Measurements from ENCODE around the gene SEC14L1.

The SEC14L1 gene

GRCh38 chr17:77214328-77214727, 73.6 kb downstream of the SEC14L1 start:
- no peak for DNase-seq (ENCODE audit: low read depth)

DNA sequence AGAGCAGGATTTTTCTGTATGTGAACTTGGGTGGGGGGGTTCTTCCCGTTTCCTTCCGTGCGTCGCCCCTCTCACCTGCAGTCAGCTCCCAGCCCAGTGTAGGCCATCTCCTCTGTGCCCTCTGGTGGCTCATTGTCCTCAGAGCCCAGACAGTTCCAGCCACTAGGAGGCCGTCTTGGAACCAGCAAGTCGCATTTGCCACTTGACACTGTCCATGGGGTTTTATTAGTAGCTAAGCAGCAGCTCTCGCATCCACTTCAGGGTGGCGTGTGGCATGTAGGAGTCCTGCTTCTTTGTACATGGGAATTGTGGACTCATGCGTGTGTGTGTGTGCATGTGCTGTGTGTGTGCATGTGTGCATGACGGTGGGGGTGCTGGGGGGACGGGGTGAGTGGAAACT, 74.0 kb downstream of the SEC14L1 start:
- DNase-seq (ENCODE audit: low read depth): no peak

GRCh38 chr17:77215281-77215680, 74.5 kb downstream of the SEC14L1 start:
- no peak for DNase-seq (ENCODE audit: low read depth)

GRCh38 chr17:77216486-77216885, 75.7 kb downstream of the SEC14L1 start:
- DNase-seq (ENCODE audit: low read depth): no peak

DNA sequence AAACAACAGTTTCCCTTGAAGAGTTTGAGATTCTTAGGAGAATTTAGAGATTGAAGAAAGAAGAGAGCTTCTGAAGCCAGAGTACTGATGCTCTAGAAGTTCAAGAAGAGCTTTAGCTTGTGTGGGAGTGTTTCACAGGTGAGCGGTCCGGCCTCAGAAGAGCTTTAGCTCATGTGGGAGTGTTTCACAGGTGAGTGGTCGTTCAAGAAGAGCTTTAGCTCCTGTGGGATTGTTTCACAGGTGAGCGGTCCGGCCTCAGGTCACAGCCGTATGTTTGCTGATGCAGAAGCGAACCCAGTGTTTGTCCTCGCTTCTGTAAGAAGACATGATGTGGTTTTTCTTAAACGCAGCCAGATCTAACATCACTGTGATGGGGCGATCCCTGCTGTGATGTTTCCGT, 76.4 kb downstream of the SEC14L1 start:
- DNase-seq (ENCODE audit: low read depth): no peak

DNA sequence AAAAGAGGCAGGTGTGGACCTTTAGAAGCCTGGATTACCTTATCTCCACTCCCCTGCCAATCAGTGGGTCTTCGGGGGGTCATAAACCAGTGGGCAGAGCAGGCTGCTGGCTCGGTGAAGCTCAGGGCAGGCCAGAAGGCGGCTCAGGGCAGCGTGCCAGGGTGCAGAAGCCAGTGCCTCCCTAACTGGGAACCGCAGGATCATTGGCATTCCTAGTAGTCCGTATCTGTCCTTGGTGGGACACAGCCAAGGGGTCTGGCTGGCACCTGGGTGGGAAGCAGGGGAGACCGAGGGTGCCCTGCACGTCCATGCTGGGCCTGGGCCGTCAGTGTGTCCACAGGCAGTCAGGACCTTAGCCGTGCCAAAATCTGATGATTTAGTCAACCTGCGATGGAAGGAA, 76.8 kb downstream of the SEC14L1 start:
- DNase-seq (ENCODE audit: low read depth): no peak

GRCh38 chr17:77218902-77219301, 78.1 kb downstream of the SEC14L1 start:
- no peak for DNase-seq (ENCODE audit: low read depth)

DNA sequence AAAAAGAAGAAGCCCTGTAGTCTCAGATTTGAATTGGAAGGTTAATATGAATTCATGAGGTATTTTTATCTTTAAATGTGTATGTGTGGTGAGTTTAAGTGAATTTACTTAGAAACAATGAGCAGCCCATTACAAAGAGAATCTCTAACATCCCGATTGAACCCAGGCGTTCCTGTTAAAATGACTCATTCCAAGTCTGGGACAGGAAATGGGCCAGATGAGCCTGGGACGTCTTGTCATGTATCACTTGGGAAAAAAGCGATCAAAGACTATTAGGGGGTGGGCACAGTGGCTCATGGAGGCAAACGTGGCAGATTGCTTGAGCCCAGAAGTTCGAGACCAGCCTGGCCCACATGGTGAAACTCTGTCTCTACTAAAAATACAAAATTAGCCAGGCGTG, 81.6 kb downstream of the SEC14L1 start:
- DNase-seq (ENCODE audit: low read depth): no peak

GRCh38 chr17:77223642-77224420, 83.1 kb downstream of the SEC14L1 start:
- no peak for DNase-seq (ENCODE audit: low read depth)

DNA sequence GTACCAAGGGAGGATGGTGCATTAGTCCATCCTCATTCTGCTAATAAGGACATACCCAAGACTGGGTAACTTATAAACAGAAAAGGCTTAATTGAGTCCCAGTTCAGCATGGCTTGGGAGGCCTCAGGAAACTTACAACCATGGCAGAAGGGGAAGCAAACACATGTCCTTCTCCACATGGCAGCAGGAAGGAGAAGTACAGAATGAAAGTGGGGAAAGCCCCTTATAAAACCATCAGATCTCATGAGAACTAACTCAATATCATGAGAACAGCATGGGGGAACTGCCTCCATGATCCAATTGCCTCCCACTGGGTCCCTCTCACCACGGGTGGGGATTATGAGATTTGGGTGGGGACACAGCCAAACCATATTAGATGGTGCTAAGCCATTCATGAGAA, 84.5 kb downstream of the SEC14L1 start:
- no peak for DNase-seq (ENCODE audit: low read depth)

- no peak for DNase-seq (ENCODE audit: low read depth)
These were observed 86.9 kb downstream of the SEC14L1 start for GRCh38 chr17:77227461-77228240.

GRCh38 chr17:77228241-77228752, 87.5 kb downstream of the SEC14L1 start:
- DNase-seq (ENCODE audit: low read depth): no peak

GRCh38 chr17:77228816-77229215, 88.0 kb downstream of the SEC14L1 start:
- no peak for DNase-seq (ENCODE audit: low read depth)

GRCh38 chr17:77229786-77230435, 89.1 kb downstream of the SEC14L1 start:
- DNase-seq (ENCODE audit: low read depth): no peak

- DNase-seq (ENCODE audit: low read depth): no peak
These were observed 89.7 kb downstream of the SEC14L1 start for GRCh38 chr17:77230436-77230830.

GRCh38 chr17:77231076-77231871, 90.5 kb downstream of the SEC14L1 start:
- no peak for DNase-seq (ENCODE audit: low read depth)

GRCh38 chr17:77233127-77233526, 92.4 kb downstream of the SEC14L1 start:
- DNase-seq (ENCODE audit: low read depth): no peak

- DNase-seq (ENCODE audit: low read depth): peak; percentile 33
These were observed 93.0 kb downstream of the SEC14L1 start for GRCh38 chr17:77233635-77234334.

DNA sequence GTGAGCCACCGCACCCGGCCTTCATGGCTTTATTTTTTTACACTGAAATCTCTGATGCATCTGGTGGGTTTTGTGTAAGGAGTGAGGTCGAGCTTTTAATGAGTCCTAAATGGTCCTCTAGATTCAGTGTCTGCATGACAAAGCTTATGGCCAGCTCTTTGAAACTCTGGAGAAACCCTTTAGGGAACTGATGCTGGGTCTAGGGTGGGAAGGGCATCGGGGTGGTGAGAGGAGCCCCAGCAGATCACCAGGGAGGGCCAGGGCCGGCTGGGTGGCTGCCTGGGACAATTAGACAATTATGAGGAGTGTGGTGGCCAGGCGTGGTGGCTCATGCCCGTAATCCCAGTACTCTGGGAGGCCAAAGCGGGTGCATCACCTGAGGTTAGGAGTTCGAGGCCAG, 93.9 kb downstream of the SEC14L1 start:
- no peak for DNase-seq (ENCODE audit: low read depth)

GRCh38 chr17:77235370-77235941, 94.7 kb downstream of the SEC14L1 start:
- no peak for DNase-seq (ENCODE audit: low read depth)

All from activated T-cell treated with anti-CD3 and anti-CD28 coated beads for 48 hours (primary cell).